Activated CD8-positive, alpha-beta T cell treated with anti-CD3 and anti-CD28 coated beads for 36 hours (primary cell): ENCODE data around the gene ACSM2B. TPM values are rescaled to one million over a fixed set of nuclear protein-coding genes. Genes with fewer than 3 reads are reported as not detected.
"Not testable (repeated sequence)": the region's sequence is repeated elsewhere in the genome, so short reads cannot be mapped to it uniquely, and the experiment has no call there.

Experiments
- ATAC-seq: fragments of 200-7000 bp; cut with Tn5 transposase; one replicate; pipeline ENCODE4 v1.10.0; 2021; ENCODE audit warnings: mild to moderate bottlenecking, moderate library complexity
- CTCF ChIA-PET: fragments of 350-600 bp; sonication (Branson Sonifier 250); formaldehyde crosslinking; loops from one replicate; lab custom pipeline; 2021; ENCODE audit warnings: antibody characterized with exemption; lab: Charles Lee
- POLR2A ChIA-PET: fragments of 350-600 bp; sonication (Branson Sonifier 250); formaldehyde crosslinking; loops from one replicate; lab custom pipeline; 2021; ENCODE audit warnings: antibody characterized with exemption; lab: Charles Lee
- DNase-seq: peaks from one replicate; pipeline ENCODE4 v3.0.0-alpha.2; 2020
- H3K27ac Mint-ChIP-seq: one replicate; pipeline ENCODE4 v1.8.0; 2021; ENCODE audit warnings: mild to moderate bottlenecking, mixed read lengths
- H3K27me3 Mint-ChIP-seq: one replicate; pipeline ENCODE4 v1.8.0; 2021; ENCODE audit warnings: mixed read lengths
- H3K36me3 Mint-ChIP-seq: one replicate; pipeline ENCODE4 v1.8.0; 2021; ENCODE audit warnings: low read depth, mixed read lengths
- H3K4me1 Mint-ChIP-seq: one replicate; pipeline ENCODE4 v1.8.0; 2021; ENCODE audit warnings: low read depth, mixed read lengths
- H3K4me3 Mint-ChIP-seq: one replicate; pipeline ENCODE4 v1.8.0; 2021; ENCODE audit warnings: mild to moderate bottlenecking, moderate library complexity, mixed read lengths
- H3K9me3 Mint-ChIP-seq: one replicate; pipeline ENCODE4 v1.8.0; 2021; ENCODE audit warnings: mixed read lengths
- intact Hi-C: fragments of 100-400 bp; cut with micrococcal nuclease; formaldehyde crosslinking; loops from one replicate; pipeline ENCODE4 v1.10.0; 2022
- total RNA-seq, 2 experiments: library from RNA; stranded (reverse); gene quantifications; one replicate each; pipeline ENCODE4 v1.2.3, GENCODE V29; 2021
- TF ChIP-seq, protein P1 (sequence below): fragments of 200-600 bp; IDR thresholded peaks from one replicate; pipeline ENCODE4 v1.8.0; 2022; ENCODE audit warnings: antibody characterized with exemption, mild to moderate bottlenecking

Gene ACSM2B
- total RNA-seq, 2 experiments from 2014 or later: not detected

DNA sequence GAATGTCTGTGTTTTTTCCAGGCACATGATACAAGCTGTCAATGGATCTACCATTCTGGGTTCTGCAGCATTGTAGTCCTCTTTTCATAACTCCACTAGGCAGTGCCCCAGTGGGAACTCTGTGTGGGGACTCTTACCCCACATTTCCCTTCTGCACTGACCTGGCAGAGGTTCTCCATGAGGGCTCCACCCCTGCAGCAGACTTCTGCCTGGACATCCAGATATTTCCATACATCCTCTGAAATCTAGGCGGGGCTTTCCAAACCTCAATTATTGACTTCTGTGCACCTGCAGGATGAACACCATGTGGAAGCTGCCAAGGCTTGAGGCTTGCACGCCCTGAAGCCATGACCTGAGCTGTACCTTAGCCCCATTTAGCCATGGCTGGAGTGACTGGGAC, 68.9 kb downstream of the ACSM2B start:
- ATAC-seq (no peak), DNase-seq (no peak)
- intact Hi-C loops: no loop called here
- ChIA-PET POLR2A (no interaction called here), CTCF (no interaction called here)
- H3K36me3 Mint-ChIP-seq: no peaks in the 10 kb centered on the region
- no peaks in the 10 kb centered on the region for H3K27me3 Mint-ChIP-seq
- peaks cover 16% of the 10 kb centered on the region for H3K9me3 Mint-ChIP-seq
- TF ChIP-seq, protein P1, sequence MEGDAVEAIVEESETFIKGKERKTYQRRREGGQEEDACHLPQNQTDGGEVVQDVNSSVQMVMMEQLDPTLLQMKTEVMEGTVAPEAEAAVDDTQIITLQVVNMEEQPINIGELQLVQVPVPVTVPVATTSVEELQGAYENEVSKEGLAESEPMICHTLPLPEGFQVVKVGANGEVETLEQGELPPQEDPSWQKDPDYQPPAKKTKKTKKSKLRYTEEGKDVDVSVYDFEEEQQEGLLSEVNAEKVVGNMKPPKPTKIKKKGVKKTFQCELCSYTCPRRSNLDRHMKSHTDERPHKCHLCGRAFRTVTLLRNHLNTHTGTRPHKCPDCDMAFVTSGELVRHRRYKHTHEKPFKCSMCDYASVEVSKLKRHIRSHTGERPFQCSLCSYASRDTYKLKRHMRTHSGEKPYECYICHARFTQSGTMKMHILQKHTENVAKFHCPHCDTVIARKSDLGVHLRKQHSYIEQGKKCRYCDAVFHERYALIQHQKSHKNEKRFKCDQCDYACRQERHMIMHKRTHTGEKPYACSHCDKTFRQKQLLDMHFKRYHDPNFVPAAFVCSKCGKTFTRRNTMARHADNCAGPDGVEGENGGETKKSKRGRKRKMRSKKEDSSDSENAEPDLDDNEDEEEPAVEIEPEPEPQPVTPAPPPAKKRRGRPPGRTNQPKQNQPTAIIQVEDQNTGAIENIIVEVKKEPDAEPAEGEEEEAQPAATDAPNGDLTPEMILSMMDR: no peak
- H3K27ac Mint-ChIP-seq: no peak overlapping the region
- no peak overlapping the region for H3K4me3 Mint-ChIP-seq
- H3K4me1 Mint-ChIP-seq: no peaks in the 10 kb centered on the region

DNA sequence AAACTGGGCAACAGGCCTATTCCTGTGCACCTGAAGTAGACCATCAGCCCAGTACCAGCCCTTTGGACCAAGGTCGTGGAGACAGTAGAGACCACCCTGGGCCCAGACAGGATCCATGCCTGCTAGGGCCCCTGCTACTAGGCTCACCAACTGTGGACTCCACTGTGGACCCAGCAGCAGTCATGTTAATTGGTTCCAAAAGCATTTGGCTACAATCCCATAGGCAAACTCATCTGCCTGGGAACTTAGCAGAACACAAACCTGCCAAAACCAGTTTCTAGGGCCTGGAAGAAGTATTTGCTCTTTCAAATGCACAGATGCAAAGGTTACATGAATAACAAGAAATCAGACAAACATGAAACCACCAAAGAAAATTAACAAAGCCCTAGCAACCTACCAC, 71.7 kb downstream of the ACSM2B start:
- TF ChIP-seq, protein P1: no peak
- H3K27me3 Mint-ChIP-seq: no peaks in the 10 kb centered on the region
- peaks cover 16% of the 10 kb centered on the region for H3K9me3 Mint-ChIP-seq
- POLR2A ChIA-PET: no interaction called here
- no peak for DNase-seq
- H3K4me3 Mint-ChIP-seq: no peak overlapping the region
- no peaks in the 10 kb centered on the region for H3K4me1 Mint-ChIP-seq
- no peaks in the 10 kb centered on the region for H3K36me3 Mint-ChIP-seq
- no peak for ATAC-seq
- intact Hi-C loops: no loop called here
- CTCF ChIA-PET: no interaction called here
- H3K27ac Mint-ChIP-seq: no peak overlapping the region

DNA sequence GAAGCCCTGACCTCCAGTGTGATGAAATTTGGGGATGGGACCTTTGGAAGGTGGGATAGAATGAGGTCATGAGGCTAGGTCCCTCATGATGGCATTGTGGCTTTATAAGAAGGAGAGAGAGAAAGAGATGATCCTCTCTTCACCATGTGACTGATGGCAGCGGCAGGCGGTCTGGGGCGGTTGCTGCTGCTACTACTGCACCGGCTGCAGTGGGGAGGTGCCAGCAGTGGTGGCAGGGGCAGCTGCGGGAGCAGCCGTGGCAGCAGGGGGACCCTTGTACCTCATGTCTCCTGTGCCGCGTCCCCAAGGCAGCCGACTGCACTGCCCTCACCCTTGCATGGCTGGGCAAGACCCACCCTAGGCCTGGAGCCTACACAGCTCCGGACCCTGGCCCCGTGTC, 84.7 kb downstream of the ACSM2B start:
- H3K9me3 Mint-ChIP-seq, POLR2A ChIA-PET, H3K27ac Mint-ChIP-seq, H3K4me1 Mint-ChIP-seq, CTCF ChIA-PET, H3K36me3 Mint-ChIP-seq, DNase-seq, ATAC-seq, H3K4me3 Mint-ChIP-seq, H3K27me3 Mint-ChIP-seq, intact Hi-C loops: not testable (repeated sequence)

DNA sequence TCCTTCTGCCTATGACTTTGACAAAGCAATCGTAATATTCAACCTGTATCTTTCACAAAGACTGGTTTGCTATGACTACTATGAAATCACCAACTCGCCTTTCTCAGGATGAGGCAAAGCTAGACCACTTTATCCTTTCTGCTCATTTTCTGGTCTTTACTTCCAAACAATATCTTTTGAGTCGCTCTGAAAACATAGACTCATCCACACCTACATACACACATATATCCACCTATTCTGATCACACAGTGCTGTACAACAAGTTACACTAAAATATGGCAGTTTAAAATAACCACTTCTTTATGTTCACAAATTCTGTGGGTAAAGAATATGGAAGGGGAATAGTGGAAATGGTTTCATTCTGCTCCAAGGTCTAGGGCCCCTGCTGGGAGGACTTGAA, 85.2 kb downstream of the ACSM2B start:
- POLR2A ChIA-PET, CTCF ChIA-PET: not testable (repeated sequence)

More for the DNA sequence above, 85.2 kb downstream of the ACSM2B start:
- H3K4me3 Mint-ChIP-seq, H3K9me3 Mint-ChIP-seq, H3K36me3 Mint-ChIP-seq, H3K4me1 Mint-ChIP-seq, intact Hi-C loops, H3K27ac Mint-ChIP-seq, H3K27me3 Mint-ChIP-seq, DNase-seq, ATAC-seq: not testable (repeated sequence)

Other genes starting within 250 kb of the ACSM2B start
- not detected for gene GP2, start 248.9 kb downstream of the ACSM2B start, total RNA-seq
- gene UMOD, start 223.7 kb downstream of the ACSM2B start, total RNA-seq: not detected
- gene PDILT, start 171.6 kb downstream of the ACSM2B start, total RNA-seq: not detected
- gene ACSM5, start 166.8 kb downstream of the ACSM2B start, total RNA-seq: not detected
- gene ACSM2A, start 124.8 kb downstream of the ACSM2B start, total RNA-seq: not detected
- not detected for gene ACSM1, start 121.3 kb upstream of the ACSM2B start, total RNA-seq
- 10 to 100 TPM; 44.9 to 45.0 TPM for gene THUMPD1, start 165.5 kb upstream of the ACSM2B start, total RNA-seq
- 10 to 100 TPM; 16.1 to 16.6 TPM for gene ACSM3, start 187.6 kb upstream of the ACSM2B start, total RNA-seq
- 10 to 100 TPM; 16.1 to 17.7 TPM for gene ERI2, start 230.1 kb upstream of the ACSM2B start, total RNA-seq
- 10 to 100 TPM; 16.4 to 20.4 TPM for gene REXO5, start 230.2 kb upstream of the ACSM2B start, total RNA-seq